PC-3 (cell line): Measurements from ENCODE around the gene ZNF101. TPM values are rescaled to one million over a fixed set of nuclear protein-coding genes. Genes with fewer than 3 reads are reported as not detected.
"Not testable (repeated sequence)": the region's sequence is repeated elsewhere in the genome, so short reads cannot be mapped to it uniquely, and the experiment has no call there.

Source experiments
- ATAC-seq: fragments of 200-7000 bp; cut with Tn5 transposase; 2 replicates; pipeline ENCODE4 v1.9.1; 2020; ENCODE audit warnings: mild to moderate bottlenecking, moderate library complexity
- BruUV-seq: library from RNA; stranded (reverse); fragments of 400-500 nt; replicated peaks from 2 replicates; lab custom pipeline; 2021; lab: Mats Ljungman, UMichigan
- CTCF ChIA-PET: fragments of 300-600 bp; sonication (Branson Sonifier 250); formaldehyde crosslinking; loops from one replicate; lab custom pipeline; 2022; ENCODE audit warnings: antibody characterized with exemption; lab: Charles Lee
- POLR2A ChIA-PET: fragments of 300-600 bp; sonication (Branson Sonifier 250); formaldehyde crosslinking; loops from one replicate; lab custom pipeline; 2022; ENCODE audit warnings: antibody characterized with exemption; ENCODE audit not compliant: unreplicated experiment; lab: Charles Lee
- DNase-seq: peaks from one replicate; pipeline ENCODE4 v3.0.0-alpha.2; 2015
- H2AFZ ChIP-seq: fragments of 300-600 bp; sonication (generic); 2 replicates; pipeline ENCODE4 v1.6.0; 2016; ENCODE audit warnings: antibody characterized with exemption, low read length
- H3F3A ChIP-seq: fragments of 300-600 bp; sonication (generic); one replicate; pipeline ENCODE4 v1.6.0; 2017; ENCODE audit warnings: antibody characterized with exemption, low read length, control low read depth, mild to moderate bottlenecking; ENCODE audit not compliant: unreplicated experiment
- H3K27ac ChIP-seq: fragments of 300-600 bp; sonication (generic); 2 replicates; pipeline ENCODE4 v1.5.1; 2016; ENCODE audit warnings: mild to moderate bottlenecking, low read length
- H3K27me3 ChIP-seq: fragments of 300-600 bp; sonication (generic); 2 replicates; pipeline ENCODE4 v1.6.1; 2016; ENCODE audit warnings: low read length, mixed read lengths
- H3K36me3 ChIP-seq: fragments of 300-600 bp; sonication (generic); 2 replicates; pipeline ENCODE4 v1.6.1; 2016; ENCODE audit warnings: low read depth, mixed run types, low read length, mixed read lengths
- H3K4me1 ChIP-seq: fragments of 300-600 bp; sonication (generic); 2 replicates; pipeline ENCODE4 v1.5.1; 2016; ENCODE audit warnings: low read length; ENCODE audit not compliant: insufficient read depth
- H3K4me2 ChIP-seq: fragments of 300-600 bp; sonication (generic); 2 replicates; pipeline ENCODE4 v1.6.0; 2016; ENCODE audit warnings: low read length
- H3K4me3 ChIP-seq: fragments of 300-600 bp; sonication (generic); 2 replicates; pipeline ENCODE4 v1.5.1; 2016; ENCODE audit warnings: mild to moderate bottlenecking, low read length, mixed read lengths
- H3K79me2 ChIP-seq: fragments of 300-600 bp; sonication (generic); 2 replicates; pipeline ENCODE4 v1.6.1; 2017; ENCODE audit warnings: low read length, mixed read lengths
- H3K9ac ChIP-seq: fragments of 300-600 bp; sonication (generic); 2 replicates; pipeline ENCODE4 v1.6.0; 2016; ENCODE audit warnings: mild to moderate bottlenecking, low read length
- H3K9me2 ChIP-seq: fragments of 300-600 bp; sonication (generic); replicated peaks from 2 replicates; pipeline ENCODE4 v1.6.1; 2016; ENCODE audit warnings: mixed run types, low read length, mixed read lengths
- H3K9me3 ChIP-seq: fragments of 300-600 bp; sonication (generic); 2 replicates; pipeline ENCODE4 v1.6.1; 2016; ENCODE audit warnings: low read length, mixed read lengths
- H4K20me1 ChIP-seq: fragments of 300-600 bp; sonication (generic); 2 replicates; pipeline ENCODE4 v1.6.1; 2016; ENCODE audit warnings: low read length, mixed read lengths
- CTCF ChIP-seq: fragments of 300-600 bp; sonication (generic); conservative IDR thresholded peaks from 2 replicates; pipeline ENCODE4 v1.5.1; 2017; ENCODE audit warnings: antibody characterized with exemption, low read depth, mild to moderate bottlenecking, low read length
- EZH2 ChIP-seq: fragments of 300-600 bp; sonication (generic); IDR thresholded peaks from one replicate; pipeline ENCODE4 v1.6.1; 2017; ENCODE audit warnings: antibody characterized with exemption, mild to moderate bottlenecking, low read length; ENCODE audit not compliant: unreplicated experiment
- EZH2phosphoT487 ChIP-seq: fragments of 300-600 bp; sonication (generic); IDR thresholded peaks from 2 replicates; pipeline ENCODE4 v1.6.1; 2018; ENCODE audit warnings: mild to moderate bottlenecking, antibody characterized with exemption, low read length, borderline replicate concordance
- intact Hi-C: fragments of 100-400 bp; cut with micrococcal nuclease; formaldehyde crosslinking; loops from 2 replicates; pipeline ENCODE4 v1.9.0; 2023
- total RNA-seq: library from RNA; depleted of rRNA; stranded (reverse); fragments of >200 nt; gene quantifications from 2 replicates; pipeline ENCODE4 v1.2.3, GENCODE V29; 2014

Gene ZNF101
- total RNA-seq, 1 experiment from 2014 or later, result 11.0 TPM

- H3K27me3 ChIP-seq, result no peaks in the 10 kb centered on the region
- peak within 1 kb of the TSS; percentile 95 for H3K9ac ChIP-seq
- peak within 1 kb of the TSS; percentile 98 for H3K4me2 ChIP-seq
- H3K4me1 ChIP-seq, result peaks cover 11% of the 10 kb centered on the region
- peak within 1 kb of the TSS; percentile 83 for H2AFZ ChIP-seq
- H4K20me1 ChIP-seq, result 0 out of 2 replicates have a peak, but pooled peaks cover 7% of the 10 kb centered on the region
- BruUV-seq, result no TSS peak
- no peaks in the 10 kb centered on the region for H3K9me2 ChIP-seq
- H3K9me3 ChIP-seq, result no peaks in the 10 kb centered on the region
- ChIA-PET CTCF (no interaction called here), POLR2A (no interaction called here)
- H3K4me3 ChIP-seq, result peak within 1 kb of the TSS; percentile 94
- TF ChIP-seq EZH2 (no peak), CTCF (no peak), EZH2phosphoT487 (no peak)
- H3F3A ChIP-seq, result no peaks in the 10 kb centered on the region
- DNase-seq (peak; percentile 94), ATAC-seq (peak; percentile 86)
- intact Hi-C loops, result no loop called here
- peaks cover 12% of the 10 kb centered on the region; the same call in 1 of the 2 replicates for H3K36me3 ChIP-seq
- H3K79me2 ChIP-seq, result peaks cover 35% of the 10 kb centered on the region
- H3K27ac ChIP-seq, result peak within 1 kb of the TSS; percentile 71
Observed at GRCh38 chr19:19663256-19664120, 5.2 kb upstream of the ZNF101 start, which contains the start of gene ATP13A1. Gene ATP13A1 (minus strand): TSS chr19:19663676. CDS start chr19:19663666, 10 bp downstream.

GRCh38 chr19:19665420-19665948 is 3.2 kb upstream of the ZNF101 start:
- H3K27ac ChIP-seq, H3K9ac ChIP-seq, H3K4me3 ChIP-seq, H4K20me1 ChIP-seq, H3K36me3 ChIP-seq, H3K9me3 ChIP-seq, POLR2A ChIA-PET, intact Hi-C loops, ATAC-seq, H3K27me3 ChIP-seq, H3K9me2 ChIP-seq, BruUV-seq, H2AFZ ChIP-seq, DNase-seq, H3F3A ChIP-seq, CTCF ChIA-PET, H3K4me2 ChIP-seq: not testable (repeated sequence)
- H3K79me2 ChIP-seq, result peaks cover 43% of the 10 kb centered on the region
- H3K4me1 ChIP-seq, result peaks cover 20% of the 10 kb centered on the region

GRCh38 chr19:19670070-19670551 is 1.5 kb downstream of the ZNF101 start:
- Histone ChIP-seq H3K4me3 (peak overlapping the region; percentile 86), H3K27me3 (no peaks in the 10 kb centered on the region), H3F3A (no peaks in the 10 kb centered on the region), H3K4me2 (peak overlapping the region; percentile 85), H3K27ac (no peak overlapping the region), H3K9ac (peak overlapping the region; percentile 89; the same call in 1 of the 2 replicates), H3K4me1 (peaks cover 9% of the 10 kb centered on the region), H2AFZ (peak overlapping the region; percentile 96), H3K79me2 (peaks cover 19% of the 10 kb centered on the region), H4K20me1 (no peaks in the 10 kb centered on the region), H3K9me2 (no peaks in the 10 kb centered on the region), H3K9me3 (no peaks in the 10 kb centered on the region), H3K36me3 (peaks cover 21% of the 10 kb centered on the region)
- TF ChIP-seq EZH2, result no peak
- TF ChIP-seq EZH2phosphoT487, result no peak
- TF ChIP-seq CTCF, result no peak
- ATAC-seq (no peak), DNase-seq (no peak)
- intact Hi-C loops, result no loop called here
- POLR2A ChIA-PET, result no interaction called here
- no TSS peak for BruUV-seq
- CTCF ChIA-PET, result no interaction called here
